Cardiac muscle cell (in vitro differentiated cells and primary cell): ENCODE results near the gene BRIP1. TPM values are rescaled to one million over a fixed set of nuclear protein-coding genes. Genes with fewer than 3 reads are reported as not detected.
"Not testable (repeated sequence)": the region's sequence is repeated elsewhere in the genome, so short reads cannot be mapped to it uniquely, and the experiment has no call there.

Experiments
- DNase-seq, 2 donors: peaks; one replicate each; pipeline versions ENCODE4 v3.0.0 to v3.0.0-alpha.2; 2010 to 2017; ENCODE audit warnings: low read depth in 1 of 2, low spot score in 1 of 2
- H3K27ac ChIP-seq: fragments of 200-600 bp; sonication (generic); 2 replicates; pipeline ENCODE4 v1.5.1; 2016
- H3K27me3 ChIP-seq: fragments of 200-600 bp; sonication (generic); 2 replicates; pipeline ENCODE4 v1.6.0; 2016; ENCODE audit warnings: control low read depth
- H3K36me3 ChIP-seq: fragments of 200-600 bp; sonication (generic); 2 replicates; pipeline ENCODE4 v1.5.1; 2016; ENCODE audit warnings: control low read depth
- H3K4me1 ChIP-seq: fragments of 200-600 bp; sonication (generic); 2 replicates; pipeline ENCODE4 v1.8.1; 2017; ENCODE audit warnings: low read depth, mild to moderate bottlenecking, mixed run types
- H3K4me3 ChIP-seq: fragments of 200-600 bp; sonication (generic); 2 replicates; pipeline ENCODE4 v1.5.1; 2016; ENCODE audit warnings: mild to moderate bottlenecking
- H3K9me3 ChIP-seq: fragments of 200-600 bp; sonication (generic); 2 replicates; pipeline ENCODE4 v1.5.1; 2017; ENCODE audit warnings: low read depth, mild to moderate bottlenecking, control low read depth
- polyA plus RNA-seq: library from polyadenylated mRNA; unstranded; fragments of >200 nt; fragmentation: Nextera tagmentation; extraction: Ambion mirVana; gene quantifications from 2 replicates; pipeline ENCODE4 v1.2.1, GENCODE V29; 2016
- total RNA-seq: library from RNA; depleted of rRNA; stranded (reverse); fragments of >200 nt; gene quantifications from 2 replicates; pipeline ENCODE4 v1.2.3, GENCODE V29; 2016
- TF ChIP-seq, protein P1 (sequence below): IDR thresholded peaks from 2 replicates; pipeline ENCODE4 v1.5.1; 2012; ENCODE audit warnings: low read depth, mild to moderate bottlenecking, low read length

BRIP1 gene
- total and polyA plus RNA-seq, 2 experiments from 2014 or later: 3.1 to 9.2 TPM

GRCh38 chr17:61863801-61864126, 436 bp upstream of the BRIP1 start:
- TF ChIP-seq, protein P1, sequence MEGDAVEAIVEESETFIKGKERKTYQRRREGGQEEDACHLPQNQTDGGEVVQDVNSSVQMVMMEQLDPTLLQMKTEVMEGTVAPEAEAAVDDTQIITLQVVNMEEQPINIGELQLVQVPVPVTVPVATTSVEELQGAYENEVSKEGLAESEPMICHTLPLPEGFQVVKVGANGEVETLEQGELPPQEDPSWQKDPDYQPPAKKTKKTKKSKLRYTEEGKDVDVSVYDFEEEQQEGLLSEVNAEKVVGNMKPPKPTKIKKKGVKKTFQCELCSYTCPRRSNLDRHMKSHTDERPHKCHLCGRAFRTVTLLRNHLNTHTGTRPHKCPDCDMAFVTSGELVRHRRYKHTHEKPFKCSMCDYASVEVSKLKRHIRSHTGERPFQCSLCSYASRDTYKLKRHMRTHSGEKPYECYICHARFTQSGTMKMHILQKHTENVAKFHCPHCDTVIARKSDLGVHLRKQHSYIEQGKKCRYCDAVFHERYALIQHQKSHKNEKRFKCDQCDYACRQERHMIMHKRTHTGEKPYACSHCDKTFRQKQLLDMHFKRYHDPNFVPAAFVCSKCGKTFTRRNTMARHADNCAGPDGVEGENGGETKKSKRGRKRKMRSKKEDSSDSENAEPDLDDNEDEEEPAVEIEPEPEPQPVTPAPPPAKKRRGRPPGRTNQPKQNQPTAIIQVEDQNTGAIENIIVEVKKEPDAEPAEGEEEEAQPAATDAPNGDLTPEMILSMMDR: no peak
- no peak for DNase-seq
- Histone ChIP-seq H3K27ac (peak overlapping the region; percentile 86), H3K9me3 (no peaks in the 10 kb centered on the region), H3K4me1 (peaks cover 7% of the 10 kb centered on the region), H3K4me3 (peak overlapping the region; percentile 74), H3K27me3 (no peaks in the 10 kb centered on the region), H3K36me3 (peaks cover 17% of the 10 kb centered on the region)

- no peaks in the 10 kb centered on the region for H3K9me3 ChIP-seq
- H3K4me3 ChIP-seq: peak overlapping the region; percentile 74
- H3K36me3 ChIP-seq: peaks cover 2% of the 10 kb centered on the region
- no peaks in the 10 kb centered on the region for H3K27me3 ChIP-seq
- peak; percentile 1 to 16 for DNase-seq
- TF ChIP-seq, protein P1: no peak
- peaks cover 7% of the 10 kb centered on the region for H3K4me1 ChIP-seq
- H3K27ac ChIP-seq: peak overlapping the region; percentile 92
Measured at GRCh38 chr17:61862105-61862574, 1.2 kb downstream of the BRIP1 start.

DNA sequence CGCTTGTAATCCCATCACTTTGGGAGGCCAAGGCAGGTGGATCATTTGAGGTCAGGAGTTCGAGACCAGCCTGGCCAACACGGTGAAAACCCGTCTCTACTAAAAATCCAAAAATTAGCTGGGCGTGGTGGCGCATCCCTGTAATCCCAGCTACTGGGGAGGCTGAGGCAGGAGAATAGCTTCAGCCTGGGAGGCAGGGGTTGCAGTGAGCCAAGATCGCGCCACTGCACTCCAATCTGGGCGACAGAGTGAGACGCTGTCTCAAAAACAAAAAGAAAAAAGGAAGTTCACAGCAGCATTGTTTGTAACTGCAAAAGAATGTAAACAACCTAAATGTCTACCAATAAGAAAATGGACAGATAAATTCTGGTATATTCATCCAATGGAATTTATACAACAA, 2.9 kb downstream of the BRIP1 start:
- not testable (repeated sequence) for H3K4me3 ChIP-seq, H3K36me3 ChIP-seq, H3K27me3 ChIP-seq, H3K9me3 ChIP-seq, H3K27ac ChIP-seq, DNase-seq, H3K4me1 ChIP-seq

GRCh38 chr17:61856035-61856434, 7.3 kb downstream of the BRIP1 start:
- TF ChIP-seq, protein P1: no peak
- Histone ChIP-seq H3K4me3 (no peak overlapping the region), H3K27ac (no peak overlapping the region), H3K36me3 (no peaks in the 10 kb centered on the region), H3K9me3 (no peaks in the 10 kb centered on the region), H3K27me3 (no peaks in the 10 kb centered on the region), H3K4me1 (no peaks in the 10 kb centered on the region)
- DNase-seq: no peak

- DNase-seq: no peak
- Histone ChIP-seq H3K4me3 (no peak overlapping the region), H3K27me3 (no peaks in the 10 kb centered on the region), H3K4me1 (no peaks in the 10 kb centered on the region), H3K36me3 (no peaks in the 10 kb centered on the region), H3K27ac (no peak overlapping the region), H3K9me3 (no peaks in the 10 kb centered on the region)
- TF ChIP-seq, protein P1: no peak
Measured at GRCh38 chr17:61852857-61853256, 10.5 kb downstream of the BRIP1 start.

DNA sequence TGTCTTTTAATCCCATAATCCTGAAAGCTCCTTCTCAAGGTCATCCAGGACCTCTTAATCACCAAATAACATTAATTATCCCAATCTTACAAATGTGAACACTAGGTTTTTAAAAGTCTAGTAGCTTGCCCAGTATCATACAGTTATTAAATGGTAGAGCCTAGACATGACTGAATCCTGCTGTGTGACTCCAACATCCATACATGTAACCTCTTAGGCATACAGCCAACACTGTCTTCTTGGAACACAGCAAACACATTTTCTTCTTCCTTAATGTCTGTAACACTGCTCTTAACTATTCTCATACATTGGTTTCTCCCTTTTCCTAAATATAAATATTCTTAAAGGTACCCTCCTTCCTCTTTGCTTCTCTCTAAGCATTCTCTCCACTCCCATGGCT, 13.7 kb downstream of the BRIP1 start:
- Histone ChIP-seq H3K9me3 (no peaks in the 10 kb centered on the region), H3K27me3 (no peaks in the 10 kb centered on the region), H3K4me3 (no peak overlapping the region), H3K27ac (no peak overlapping the region), H3K36me3 (no peaks in the 10 kb centered on the region), H3K4me1 (no peaks in the 10 kb centered on the region)
- DNase-seq: peak in 1 of 2 donors; percentile 12
- TF ChIP-seq, protein P1: no peak
